Prostate gland (tissue), 2 donors: Measurements from ENCODE around the gene DIAPH2. TPM values are rescaled to one million over a fixed set of nuclear protein-coding genes. Genes with fewer than 3 reads are reported as not detected.

ENCODE experiments used
- DNase-seq: peaks from one replicate; pipeline ENCODE4 v3.0.0-alpha.2; 2019; ENCODE audit warnings: low spot score
- H3K27ac ChIP-seq, 2 donors: fragments of 200-600 bp; sonication (generic); 2 replicates each; pipeline ENCODE4 v1.5.1; 2017 to 2019
- H3K27me3 ChIP-seq: fragments of 200-600 bp; sonication (generic); replicated peaks from 2 replicates; pipeline ENCODE4 v1.5.1; 2019; ENCODE audit not compliant: insufficient read depth
- H3K36me3 ChIP-seq, 2 donors: fragments of 200-600 bp; sonication (generic); 1 replicate in 1 of 2; 2 replicates in 1 of 2; pipeline versions ENCODE4 v1.5.1 to v1.8.1; 2017 to 2019
- H3K4me1 ChIP-seq: fragments of 200-600 bp; sonication (generic); replicated peaks from 2 replicates; pipeline ENCODE4 v1.5.1; 2019
- H3K4me3 ChIP-seq, 2 donors: fragments of 200-600 bp; sonication (generic); 2 replicates each; pipeline ENCODE4 v1.5.1; 2017 to 2019
- H3K9me3 ChIP-seq: fragments of 200-600 bp; sonication (generic); 2 replicates; pipeline ENCODE4 v1.5.1; 2017
- CTCF ChIP-seq, 4 experiments: fragments of 200-600 bp in 2 of 4; fragments of 450-650 bp in 2 of 4; sonication (generic) in 2 of 4; IDR thresholded peaks; 1 replicate in 3 of 4; 2 replicates in 1 of 4; pipeline ENCODE4 v1.5.1; 2016 to 2019; ENCODE audit warnings: antibody characterized with exemption in 4 of 4, mild to moderate bottlenecking in 2 of 4, moderate library complexity in 2 of 4
- POLR2A ChIP-seq: fragments of 450-650 bp; IDR thresholded peaks from one replicate; pipeline ENCODE4 v1.6.1; 2016; ENCODE audit warnings: antibody characterized with exemption, mild to moderate bottlenecking
- POLR2AphosphoS5 ChIP-seq: sonication (generic); formaldehyde crosslinking; IDR thresholded peaks from one replicate; pipeline ENCODE4 v1.6.1; 2017; ENCODE audit warnings: antibody characterized with exemption
- WGBS: methylation state at CpG from one replicate; pipeline ENCODE4 v1.1.5; 2018; 5-methylcytosine and 5-hydroxymethylcytosine counted together
- intact Hi-C: fragments of 100-400 bp; cut with DNase I; formaldehyde crosslinking; loops from one replicate; pipeline ENCODE4 v1.14.2; 2022
- total RNA-seq, 2 donors: library from RNA; depleted of rRNA; stranded (reverse); fragments of >200 nt; gene quantifications; one replicate each; pipeline ENCODE4 v1.1.0, GENCODE V29; 2016

The DIAPH2 gene
- total RNA-seq, 2 donors from 2014 or later = 8.1 to 44.8 TPM

- no peak for DNase-seq
- no peaks in the 10 kb centered on the region for H3K36me3 ChIP-seq
- no peaks in the 10 kb centered on the region for H3K27me3 ChIP-seq
- no peak overlapping the region for H3K27ac ChIP-seq
- no peaks in the 10 kb centered on the region for H3K4me1 ChIP-seq
- no peak overlapping the region for H3K4me3 ChIP-seq
- WGBS = 68% methylated on average over 2 of the region's 2 CpGs
- intact Hi-C loops = no loop called here
- TF ChIP-seq POLR2AphosphoS5 = no peak
- TF ChIP-seq CTCF (IDR thresholded peaks at IDR 0.05) = no peak
- TF ChIP-seq POLR2A = no peak
- H3K9me3 ChIP-seq = no peaks in the 10 kb centered on the region
Observed at GRCh38 chrX:97358941-97359340, 674.3 kb downstream of the DIAPH2 start.

GRCh38 chrX:97363843-97364242 is 679.2 kb downstream of the DIAPH2 start:
- Histone ChIP-seq H3K27ac (no peak overlapping the region), H3K36me3 (no peaks in the 10 kb centered on the region), H3K4me3 (no peak overlapping the region), H3K27me3 (no peaks in the 10 kb centered on the region), H3K9me3 (no peaks in the 10 kb centered on the region), H3K4me1 (no peaks in the 10 kb centered on the region)
- intact Hi-C loops = no loop called here
- DNase-seq = no peak
- TF ChIP-seq POLR2AphosphoS5 = no peak
- TF ChIP-seq CTCF (IDR thresholded peaks at IDR 0.05) = no peak
- TF ChIP-seq POLR2A = no peak

- H3K36me3 ChIP-seq = no peaks in the 10 kb centered on the region
- 56% methylated on average over 3 of the region's 3 CpGs for WGBS
- H3K9me3 ChIP-seq = no peaks in the 10 kb centered on the region
- TF ChIP-seq POLR2A (no peak), CTCF (IDR thresholded peaks at IDR 0.05) (no peak), POLR2AphosphoS5 (no peak)
- no peak overlapping the region for H3K4me3 ChIP-seq
- intact Hi-C loops = no loop called here
- no peak for DNase-seq
- no peaks in the 10 kb centered on the region for H3K27me3 ChIP-seq
- no peaks in the 10 kb centered on the region for H3K4me1 ChIP-seq
- no peak overlapping the region for H3K27ac ChIP-seq
Observed at GRCh38 chrX:97366237-97366636, 681.6 kb downstream of the DIAPH2 start.

GRCh38 chrX:97367125-97367524 is 682.5 kb downstream of the DIAPH2 start:
- no peak overlapping the region for H3K4me3 ChIP-seq
- DNase-seq = no peak
- no peaks in the 10 kb centered on the region for H3K4me1 ChIP-seq
- WGBS = 61% methylated on average over 2 of the region's 2 CpGs
- H3K36me3 ChIP-seq = no peaks in the 10 kb centered on the region
- no peaks in the 10 kb centered on the region for H3K9me3 ChIP-seq
- no peak overlapping the region for H3K27ac ChIP-seq
- intact Hi-C loops = no loop called here
- H3K27me3 ChIP-seq = no peaks in the 10 kb centered on the region
- TF ChIP-seq CTCF (IDR thresholded peaks at IDR 0.05) (no peak), POLR2AphosphoS5 (no peak), POLR2A (no peak)

- no peak overlapping the region for H3K27ac ChIP-seq
- H3K9me3 ChIP-seq = no peaks in the 10 kb centered on the region
- 83% methylated on average over 1 of the region's 1 CpG for WGBS
- H3K36me3 ChIP-seq = no peaks in the 10 kb centered on the region
- H3K4me1 ChIP-seq = no peaks in the 10 kb centered on the region
- intact Hi-C loops = no loop called here
- DNase-seq = no peak
- H3K27me3 ChIP-seq = no peaks in the 10 kb centered on the region
- TF ChIP-seq CTCF (IDR thresholded peaks at IDR 0.05) = no peak
- TF ChIP-seq POLR2AphosphoS5 = no peak
- TF ChIP-seq POLR2A = no peak
- no peak overlapping the region for H3K4me3 ChIP-seq
Observed at GRCh38 chrX:97369947-97370346, 685.3 kb downstream of the DIAPH2 start.
